H9 (cell line): ENCODE measurements around the gene MS4A10. TPM values are rescaled to one million over a fixed set of nuclear protein-coding genes. Genes with fewer than 3 reads are reported as not detected.

Source experiments
- DNase-seq: peaks from one replicate; pipeline ENCODE4 v3.0.0-alpha.2; 2017
- H2AFZ ChIP-seq: one replicate; pipeline ENCODE4 v1.6.1; 2013; ENCODE audit warnings: mild to moderate bottlenecking, low read length, control low read depth, moderate library complexity
- H2AK5ac ChIP-seq: 2 replicates; pipeline ENCODE4 v1.6.1; 2013; ENCODE audit warnings: low read length, control low read depth, mixed read lengths; ENCODE audit not compliant: insufficient read length
- H2BK120ac ChIP-seq: one replicate; pipeline ENCODE4 v1.6.1; 2013; ENCODE audit warnings: low read depth, mild to moderate bottlenecking, low read length, control low read depth, inconsistent platforms; ENCODE audit not compliant: poor library complexity, severe bottlenecking
- H2BK12ac ChIP-seq: 2 replicates; pipeline ENCODE4 v1.6.1; 2013; ENCODE audit warnings: low read length, control low read depth, mixed read lengths, low read depth; ENCODE audit not compliant: insufficient read length
- H2BK15ac ChIP-seq: 2 replicates; pipeline ENCODE4 v1.6.1; 2013; ENCODE audit warnings: low read depth, low read length, control low read depth
- H2BK20ac ChIP-seq: one replicate; pipeline ENCODE4 v1.6.1; 2013; ENCODE audit warnings: low read depth, mild to moderate bottlenecking, low read length, control low read depth, inconsistent platforms; ENCODE audit not compliant: poor library complexity, severe bottlenecking
- H2BK5ac ChIP-seq: 2 replicates; pipeline ENCODE4 v1.6.1; 2013; ENCODE audit warnings: low read length, control low read depth, mixed read lengths; ENCODE audit not compliant: insufficient read length
- H3K14ac ChIP-seq: 2 replicates; pipeline ENCODE4 v1.6.1; 2013; ENCODE audit warnings: low read length, control low read depth; ENCODE audit not compliant: insufficient read depth
- H3K18ac ChIP-seq: 2 replicates; pipeline ENCODE4 v1.6.1; 2013; ENCODE audit warnings: low read depth, mild to moderate bottlenecking, mixed read lengths, low read length, control low read depth; ENCODE audit not compliant: insufficient read length
- H3K23ac ChIP-seq: 2 replicates; pipeline ENCODE4 v1.6.1; 2013; ENCODE audit warnings: low read length, control low read depth, mixed read lengths, low read depth; ENCODE audit not compliant: insufficient read length
- H3K23me2 ChIP-seq: 2 replicates; pipeline ENCODE4 v1.6.1; 2013; ENCODE audit warnings: low read depth, mild to moderate bottlenecking, mixed read lengths, low read length, control low read depth; ENCODE audit not compliant: insufficient read length, poor library complexity, severe bottlenecking
- H3K27ac ChIP-seq: 2 replicates; pipeline ENCODE4 v1.5.1; 2013; ENCODE audit warnings: low read length, control low read depth, mixed read lengths, low read depth; ENCODE audit not compliant: insufficient read length
- H3K27me3 ChIP-seq: 2 replicates; pipeline ENCODE4 v1.6.1; 2013; ENCODE audit warnings: low read length, control low read depth, inconsistent platforms; ENCODE audit not compliant: insufficient read depth
- H3K4ac ChIP-seq: 2 replicates; pipeline ENCODE4 v1.6.1; 2013; ENCODE audit warnings: low read depth, mild to moderate bottlenecking, control low read depth, inconsistent platforms, low read length, moderate library complexity
- H3K4me1 ChIP-seq: 2 replicates; pipeline ENCODE4 v1.6.1; 2013; ENCODE audit warnings: low read length, control low read depth, inconsistent platforms; ENCODE audit not compliant: insufficient read depth
- H3K4me2 ChIP-seq: 2 replicates; pipeline ENCODE4 v1.6.1; 2013; ENCODE audit warnings: low read length, control low read depth, mixed read lengths; ENCODE audit not compliant: insufficient read length, insufficient read depth
- H3K56ac ChIP-seq: 2 replicates; pipeline ENCODE4 v1.6.1; 2013; ENCODE audit warnings: low read depth, mild to moderate bottlenecking, mixed read lengths, low read length, control low read depth; ENCODE audit not compliant: insufficient read length
- H3K79me1 ChIP-seq: 2 replicates; pipeline ENCODE4 v1.6.1; 2013; ENCODE audit warnings: low read depth, mild to moderate bottlenecking, moderate library complexity, low read length, control low read depth, inconsistent platforms; ENCODE audit not compliant: insufficient read depth, poor library complexity, severe bottlenecking
- H3K79me2 ChIP-seq: 2 replicates; pipeline ENCODE4 v1.6.1; 2013; ENCODE audit warnings: low read length, control low read depth, inconsistent platforms; ENCODE audit not compliant: insufficient read depth
- H3K9ac ChIP-seq: 2 replicates; pipeline ENCODE4 v1.6.1; 2013; ENCODE audit warnings: low read length, control low read depth, mixed read lengths; ENCODE audit not compliant: insufficient read length; ENCODE audit errors: extremely low read depth
- H3K9me3 ChIP-seq: one replicate; pipeline ENCODE4 v1.6.1; 2013; ENCODE audit warnings: low read depth, low read length, inconsistent platforms; ENCODE audit not compliant: control insufficient read depth
- H3T11ph ChIP-seq: one replicate; pipeline ENCODE4 v1.6.1; 2013; ENCODE audit warnings: mild to moderate bottlenecking, low read length, control low read depth, inconsistent platforms
- H4K20me1 ChIP-seq: one replicate; pipeline ENCODE4 v1.6.1; 2013; ENCODE audit not compliant: control insufficient read depth, insufficient read length, insufficient read depth
- H4K5ac ChIP-seq: 2 replicates; pipeline ENCODE4 v1.6.1; 2013; ENCODE audit warnings: low read depth, mild to moderate bottlenecking, mixed read lengths, low read length, control low read depth; ENCODE audit not compliant: insufficient read length
- H4K8ac ChIP-seq: replicated peaks from 2 replicates; pipeline ENCODE4 v1.6.1; 2013; ENCODE audit warnings: low read length, control low read depth, mixed read lengths, low read depth; ENCODE audit not compliant: insufficient read length
- H4K91ac ChIP-seq: 2 replicates; pipeline ENCODE4 v1.6.1; 2013; ENCODE audit warnings: low read depth, mild to moderate bottlenecking, moderate library complexity, mixed read lengths, low read length, control low read depth; ENCODE audit not compliant: insufficient read length
- H3K27ac Mint-ChIP-seq, 3 experiments: 2 replicates in 2 of 3; 3 replicates in 1 of 3; pipeline ENCODE4 v1.8.0; 2020 to 2021; ENCODE audit warnings: mixed read lengths in 3 of 3, mild to moderate bottlenecking in 1 of 3, moderate library complexity in 1 of 3
- H3K27me3 Mint-ChIP-seq: 2 replicates; pipeline ENCODE4 v1.8.0; 2021; ENCODE audit warnings: low read depth, mild to moderate bottlenecking, moderate library complexity, mixed read lengths
- H3K36me3 Mint-ChIP-seq, 3 experiments: 2 replicates in 2 of 3; 3 replicates in 1 of 3; pipeline ENCODE4 v1.8.0; 2020 to 2021; ENCODE audit warnings: low read depth in 3 of 3, mixed read lengths in 3 of 3; ENCODE audit not compliant: insufficient read depth in 1 of 3
- H3K4me1 Mint-ChIP-seq, 2 experiments: 2 replicates each; pipeline ENCODE4 v1.8.0; 2020; ENCODE audit warnings: mixed read lengths in 2 of 2
- H3K4me3 Mint-ChIP-seq, 2 experiments: 2 replicates in 1 of 2; 3 replicates in 1 of 2; pipeline ENCODE4 v1.8.0; 2020 to 2021; ENCODE audit warnings: mild to moderate bottlenecking in 2 of 2, mixed read lengths in 2 of 2, moderate library complexity in 1 of 2
- H3K9me3 Mint-ChIP-seq, 2 experiments: 2 replicates in 1 of 2; 3 replicates in 1 of 2; pipeline ENCODE4 v1.8.0; 2020; ENCODE audit warnings: mild to moderate bottlenecking in 2 of 2, mixed read lengths in 2 of 2, moderate library complexity in 1 of 2
- WGBS: extraction: QIAGEN DNeasy Blood & Tissue Kit; methylation state at CpG from one replicate; pipeline ENCODE4 v1.1.7; 2013; ENCODE audit warnings: missing lambda C conversion rate, low lambda C conversion rate, mixed read lengths; ENCODE audit not compliant: insufficient read length; ENCODE audit errors: extremely low coverage; 5-methylcytosine and 5-hydroxymethylcytosine counted together
- total RNA-seq: library from RNA; stranded (reverse); gene quantifications from 2 replicates; pipeline ENCODE4 v1.2.1, GENCODE V29; 2021
- TF ChIP-seq, protein P1 (sequence below): fragments of 200-600 bp; sonication (generic); conservative IDR thresholded peaks from 3 replicates; pipeline ENCODE4 v1.8.0; 2021; ENCODE audit warnings: antibody characterized with exemption, mild to moderate bottlenecking

MS4A10 gene
- total RNA-seq, 1 experiment from 2014 or later: not detected

DNA sequence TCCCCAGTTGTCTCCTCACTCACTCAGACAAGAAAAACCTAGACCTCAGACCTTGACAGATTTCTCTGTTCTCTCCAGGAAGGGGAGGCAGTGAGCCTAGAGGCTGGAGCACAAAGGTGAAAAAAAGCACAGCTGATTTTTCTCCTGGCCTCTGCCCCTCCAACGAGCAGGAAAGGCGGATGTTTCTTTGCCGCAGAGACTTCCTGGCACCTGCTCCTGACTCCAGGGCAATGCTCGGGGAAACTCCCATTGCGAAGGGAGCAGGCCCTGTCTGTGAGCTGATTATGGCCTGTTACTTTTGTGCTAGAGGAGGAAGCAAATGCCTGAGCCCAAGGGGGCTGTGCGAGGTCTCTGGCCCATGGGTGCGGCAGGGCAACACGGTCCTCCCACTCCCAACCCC lies 25.4 kb downstream of the MS4A10 start:
- Mint-ChIP-seq H3K4me3 (no peak overlapping the region), H3K4me1 (peaks cover 0 to 3% of the 10 kb centered on the region in 2 experiments; a peak in 2 of 4 replicates), H3K27me3 (peaks cover 18% of the 10 kb centered on the region), H3K36me3 (peaks cover 0 to 7% (median 0%) of the 10 kb centered on the region in 3 experiments; a peak in 2 of 7 replicates), H3K9me3 (peaks cover 8 to 10% of the 10 kb centered on the region in 2 experiments; a peak in 4 of 5 replicates), H3K27ac (no peak overlapping the region)
- no peaks in the 10 kb centered on the region for H3K23me2 ChIP-seq
- no peaks in the 10 kb centered on the region for H3K79me1 ChIP-seq
- H3K27me3 ChIP-seq: no peaks in the 10 kb centered on the region
- TF ChIP-seq, protein P1, sequence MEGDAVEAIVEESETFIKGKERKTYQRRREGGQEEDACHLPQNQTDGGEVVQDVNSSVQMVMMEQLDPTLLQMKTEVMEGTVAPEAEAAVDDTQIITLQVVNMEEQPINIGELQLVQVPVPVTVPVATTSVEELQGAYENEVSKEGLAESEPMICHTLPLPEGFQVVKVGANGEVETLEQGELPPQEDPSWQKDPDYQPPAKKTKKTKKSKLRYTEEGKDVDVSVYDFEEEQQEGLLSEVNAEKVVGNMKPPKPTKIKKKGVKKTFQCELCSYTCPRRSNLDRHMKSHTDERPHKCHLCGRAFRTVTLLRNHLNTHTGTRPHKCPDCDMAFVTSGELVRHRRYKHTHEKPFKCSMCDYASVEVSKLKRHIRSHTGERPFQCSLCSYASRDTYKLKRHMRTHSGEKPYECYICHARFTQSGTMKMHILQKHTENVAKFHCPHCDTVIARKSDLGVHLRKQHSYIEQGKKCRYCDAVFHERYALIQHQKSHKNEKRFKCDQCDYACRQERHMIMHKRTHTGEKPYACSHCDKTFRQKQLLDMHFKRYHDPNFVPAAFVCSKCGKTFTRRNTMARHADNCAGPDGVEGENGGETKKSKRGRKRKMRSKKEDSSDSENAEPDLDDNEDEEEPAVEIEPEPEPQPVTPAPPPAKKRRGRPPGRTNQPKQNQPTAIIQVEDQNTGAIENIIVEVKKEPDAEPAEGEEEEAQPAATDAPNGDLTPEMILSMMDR: no peak
- no peak overlapping the region for H2BK120ac ChIP-seq
- H4K91ac ChIP-seq: no peak overlapping the region
- no peak overlapping the region for H3K4me2 ChIP-seq
- no peak overlapping the region for H4K8ac ChIP-seq
- no peak overlapping the region for H3K23ac ChIP-seq
- no peak overlapping the region for H3K56ac ChIP-seq
- no peak overlapping the region for H3K18ac ChIP-seq
- no peaks in the 10 kb centered on the region for H3K79me2 ChIP-seq
- no peak overlapping the region for H3T11ph ChIP-seq
- no peaks in the 10 kb centered on the region for H3K4me1 ChIP-seq
- H2AK5ac ChIP-seq: no peak overlapping the region
- no peak overlapping the region for H2BK15ac ChIP-seq
- H3K9ac ChIP-seq: no peak overlapping the region
- H3K9me3 ChIP-seq: no peaks in the 10 kb centered on the region
- no CpG with 5 or more reads among the region's 8 CpGs for WGBS
- H2AFZ ChIP-seq: no peak overlapping the region
- no peak for DNase-seq
- no peak overlapping the region for H3K4ac ChIP-seq
- no peaks in the 10 kb centered on the region for H4K20me1 ChIP-seq
- H3K27ac ChIP-seq: no peak overlapping the region
- 0 out of 2 replicates have a peak overlapping the region, but pooled peaks have one; percentile 29 for H3K14ac ChIP-seq
- no peak overlapping the region for H4K5ac ChIP-seq
- no peak overlapping the region for H2BK12ac ChIP-seq
- no peak overlapping the region for H2BK20ac ChIP-seq
- no peak overlapping the region for H2BK5ac ChIP-seq
